ENCODE data around the gene CSK.
A peak's percentile ranks its signal among the peaks of the same experiment; 100 is the strongest.
"Not testable (repeated sequence)": the region's sequence is repeated elsewhere in the genome, so short reads cannot be mapped to it uniquely, and the experiment has no call there.

CSK gene

GRCh38 chr15:74783808-74784175 is 1.9 kb downstream of the CSK start:
- H3K9ac ChIP-seq (ENCODE audit: low read depth, low read length): no peak overlapping the region
- H3K9me3 ChIP-seq (ENCODE audit: insufficient read depth, low read depth, low read length): no peaks in the 10 kb centered on the region
- no peaks in the 10 kb centered on the region for H3K36me3 ChIP-seq (ENCODE audit: insufficient read depth, low read depth, low read length)
- H3K4me1 ChIP-seq (ENCODE audit: insufficient read depth, low read length): peaks cover 13% of the 10 kb centered on the region
- peak overlapping the region; percentile 89; the same call in 1 of the 2 replicates for H3K4me3 ChIP-seq (ENCODE audit: low read length)
- peaks cover 18% of the 10 kb centered on the region for H3K27me3 ChIP-seq (ENCODE audit: insufficient read depth, low read length)
- no peak overlapping the region for H3K27ac ChIP-seq (ENCODE audit: low read length)

- Histone ChIP-seq H3K9me3 (ENCODE audit: insufficient read depth, low read depth, low read length) (no peaks in the 10 kb centered on the region), H3K4me1 (ENCODE audit: insufficient read depth, low read length) (peaks cover 15% of the 10 kb centered on the region), H3K9ac (ENCODE audit: low read depth, low read length) (no peak overlapping the region), H3K27ac (ENCODE audit: low read length) (no peak overlapping the region), H3K4me3 (ENCODE audit: low read length) (no peak overlapping the region), H3K27me3 (ENCODE audit: insufficient read depth, low read length) (peaks cover 18% of the 10 kb centered on the region), H3K36me3 (ENCODE audit: insufficient read depth, low read depth, low read length) (no peaks in the 10 kb centered on the region)
These were observed 2.7 kb downstream of the CSK start for GRCh38 chr15:74784426-74785193.

- H3K4me1 ChIP-seq (ENCODE audit: insufficient read depth, low read length): peaks cover 15% of the 10 kb centered on the region
- H3K9ac ChIP-seq (ENCODE audit: low read depth, low read length): no peak overlapping the region
These were observed 3.5 kb downstream of the CSK start for GRCh38 chr15:74785194-74786032.

DNA sequence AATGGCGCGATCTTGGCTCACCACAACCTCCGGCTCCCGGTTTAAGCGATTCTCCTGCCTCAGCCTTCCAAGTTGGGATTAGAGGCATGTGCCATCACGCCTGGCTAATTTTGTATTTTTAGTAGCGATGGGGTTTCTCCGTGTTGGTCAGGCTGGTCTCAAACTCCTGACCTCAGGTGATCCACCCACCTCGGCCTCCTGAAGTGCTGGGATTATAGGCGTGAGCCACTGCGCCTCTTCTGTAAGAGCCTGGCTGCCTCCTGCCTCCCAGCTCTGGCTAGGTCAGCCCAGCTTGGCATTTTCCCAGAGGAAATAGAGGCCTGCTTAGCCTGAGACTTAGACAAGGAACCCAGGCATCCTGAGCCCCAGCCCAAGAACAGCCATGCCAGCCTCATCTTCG is 4.2 kb downstream of the CSK start:
- not testable (repeated sequence) for H3K36me3 ChIP-seq (ENCODE audit: insufficient read depth, low read depth, low read length)
- H3K4me1 ChIP-seq (ENCODE audit: insufficient read depth, low read length): peaks cover 15% of the 10 kb centered on the region

More at GRCh38 chr15:74785194-74786032, 3.5 kb downstream of the CSK start:
- Histone ChIP-seq H3K36me3 (ENCODE audit: insufficient read depth, low read depth, low read length) (no peaks in the 10 kb centered on the region), H3K9me3 (ENCODE audit: insufficient read depth, low read depth, low read length) (no peaks in the 10 kb centered on the region), H3K27ac (ENCODE audit: low read length) (no peak overlapping the region), H3K4me3 (ENCODE audit: low read length) (no peak overlapping the region), H3K27me3 (ENCODE audit: insufficient read depth, low read length) (peaks cover 12% of the 10 kb centered on the region)

DNA sequence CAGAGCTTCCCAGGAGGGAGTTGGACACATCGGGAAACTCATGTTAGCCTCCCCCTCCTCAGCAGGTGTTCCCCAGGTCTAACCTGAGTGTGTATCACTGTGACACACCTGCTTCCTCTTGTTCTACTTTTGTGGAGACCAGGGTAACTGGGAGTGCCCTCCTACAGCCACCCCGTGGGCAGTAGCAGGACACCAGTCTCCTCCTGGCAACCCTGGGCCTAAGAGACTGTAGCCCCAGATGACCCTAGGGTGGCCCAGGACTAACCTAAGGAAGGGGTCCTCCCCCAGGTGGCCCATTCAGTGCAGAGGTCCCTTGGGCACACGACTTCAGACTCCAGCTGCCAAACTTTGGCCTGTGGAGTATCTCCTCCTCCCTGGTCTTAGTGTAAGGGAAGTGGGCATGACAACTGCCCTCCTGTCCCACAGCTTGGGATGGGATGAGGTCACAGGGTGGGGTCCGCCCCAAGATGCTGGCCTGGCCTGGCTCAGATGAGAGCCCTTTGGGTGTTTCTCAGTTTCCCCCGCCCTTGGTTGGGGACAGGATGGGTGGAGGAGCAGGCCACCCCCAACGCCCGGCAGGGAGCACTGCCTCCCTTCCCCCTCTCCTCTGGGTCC is 4.8 kb downstream of the CSK start:
- H3K4me1 ChIP-seq (ENCODE audit: insufficient read depth, low read length): peaks cover 15% of the 10 kb centered on the region

More for the DNA sequence above, 4.2 kb downstream of the CSK start:
- H3K27ac ChIP-seq (ENCODE audit: low read length); H3K9me3 ChIP-seq (ENCODE audit: insufficient read depth, low read depth, low read length); H3K9ac ChIP-seq (ENCODE audit: low read depth, low read length); H3K4me3 ChIP-seq (ENCODE audit: low read length); H3K27me3 ChIP-seq (ENCODE audit: insufficient read depth, low read length): not testable (repeated sequence)

DNA sequence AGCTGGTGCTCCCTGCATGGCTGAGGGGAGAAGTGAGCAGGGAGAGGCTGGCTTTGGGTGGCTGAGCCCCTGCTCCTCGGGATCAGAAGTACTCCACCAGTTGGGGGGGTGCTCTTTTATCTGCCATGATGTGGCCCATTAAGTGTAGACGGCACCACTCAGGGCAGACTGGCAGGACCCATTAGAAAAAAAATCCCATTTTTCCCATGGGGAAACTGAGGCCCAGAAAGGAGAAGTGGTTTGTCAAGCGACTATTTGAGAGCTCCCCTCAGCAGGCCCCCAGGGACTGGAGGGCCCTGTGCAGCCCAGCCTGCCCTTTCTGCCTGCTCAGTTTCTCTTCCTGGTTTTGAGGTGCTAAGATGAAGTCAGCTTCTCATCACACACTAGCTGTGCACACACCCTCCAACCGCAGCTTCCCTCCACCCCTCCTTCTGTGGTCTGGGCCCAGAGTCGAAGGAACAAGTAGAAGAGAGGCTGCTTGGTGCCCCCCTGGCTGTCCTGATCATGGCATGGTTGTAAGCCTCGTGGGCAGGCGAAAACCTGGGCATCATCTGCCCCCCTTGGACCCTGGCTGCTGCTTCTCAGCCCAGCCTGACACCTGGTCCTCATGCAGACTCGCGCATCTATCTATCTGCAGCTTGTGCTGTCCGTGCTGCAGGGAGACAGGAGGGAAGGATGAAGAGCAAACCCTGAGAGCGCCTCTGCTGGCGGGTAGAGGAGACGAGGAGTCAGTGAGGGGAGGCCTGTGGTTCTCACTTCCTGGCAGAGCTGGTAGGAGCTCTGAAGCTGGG is 5.6 kb downstream of the CSK start:
- H3K4me3 ChIP-seq (ENCODE audit: low read length): no peak overlapping the region
- H3K27me3 ChIP-seq (ENCODE audit: insufficient read depth, low read length): no peaks in the 10 kb centered on the region
- H3K9ac ChIP-seq (ENCODE audit: low read depth, low read length): no peak overlapping the region
- H3K27ac ChIP-seq (ENCODE audit: low read length): no peak overlapping the region
- no peaks in the 10 kb centered on the region for H3K36me3 ChIP-seq (ENCODE audit: insufficient read depth, low read depth, low read length)
- H3K4me1 ChIP-seq (ENCODE audit: insufficient read depth, low read length): peaks cover 15% of the 10 kb centered on the region
- H3K9me3 ChIP-seq (ENCODE audit: insufficient read depth, low read depth, low read length): no peaks in the 10 kb centered on the region

More for the DNA sequence above, 4.8 kb downstream of the CSK start:
- H3K27ac ChIP-seq (ENCODE audit: low read length): no peak overlapping the region
- no peaks in the 10 kb centered on the region for H3K36me3 ChIP-seq (ENCODE audit: insufficient read depth, low read depth, low read length)
- H3K9ac ChIP-seq (ENCODE audit: low read depth, low read length): no peak overlapping the region
- peaks cover under 1% of the 10 kb centered on the region; the same call in 1 of the 2 replicates for H3K27me3 ChIP-seq (ENCODE audit: insufficient read depth, low read length)
- H3K9me3 ChIP-seq (ENCODE audit: insufficient read depth, low read depth, low read length): no peaks in the 10 kb centered on the region
- H3K4me3 ChIP-seq (ENCODE audit: low read length): no peak overlapping the region

- peaks cover 15% of the 10 kb centered on the region for H3K4me1 ChIP-seq (ENCODE audit: insufficient read depth, low read length)
- no peak overlapping the region for H3K9ac ChIP-seq (ENCODE audit: low read depth, low read length)
- no peak overlapping the region for H3K27ac ChIP-seq (ENCODE audit: low read length)
- no peaks in the 10 kb centered on the region for H3K36me3 ChIP-seq (ENCODE audit: insufficient read depth, low read depth, low read length)
- H3K27me3 ChIP-seq (ENCODE audit: insufficient read depth, low read length): no peaks in the 10 kb centered on the region
- no peaks in the 10 kb centered on the region for H3K9me3 ChIP-seq (ENCODE audit: insufficient read depth, low read depth, low read length)
- no peak overlapping the region for H3K4me3 ChIP-seq (ENCODE audit: low read length)
These were observed 6.3 kb downstream of the CSK start for GRCh38 chr15:74788042-74788682.

DNA sequence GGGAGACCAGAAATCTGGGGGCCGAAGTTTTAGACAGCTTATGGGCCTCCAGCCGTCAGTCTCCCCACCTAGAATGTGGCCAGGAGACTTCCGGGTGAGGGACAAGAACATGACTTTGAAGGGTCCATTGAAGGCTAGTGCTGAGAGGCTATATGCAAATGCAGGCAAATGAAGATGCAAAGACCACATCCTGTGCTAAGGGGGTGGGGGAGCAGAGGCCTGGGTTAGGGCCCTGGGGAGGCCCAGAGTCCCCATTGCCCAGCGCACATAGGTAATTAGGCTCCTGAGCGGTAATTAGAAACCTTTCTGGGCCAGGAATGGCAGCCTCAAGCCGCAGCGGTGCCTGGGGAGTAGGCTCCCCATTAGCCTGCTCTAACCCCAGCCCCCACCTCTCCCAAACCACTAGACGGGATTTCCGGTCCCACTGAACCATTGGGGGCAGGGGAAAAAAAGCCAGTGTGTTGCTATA is 6.8 kb downstream of the CSK start:
- Histone ChIP-seq H3K9me3 (ENCODE audit: insufficient read depth, low read depth, low read length) (no peaks in the 10 kb centered on the region), H3K9ac (ENCODE audit: low read depth, low read length) (no peak overlapping the region), H3K4me3 (ENCODE audit: low read length) (no peak overlapping the region), H3K27ac (ENCODE audit: low read length) (no peak overlapping the region), H3K27me3 (ENCODE audit: insufficient read depth, low read length) (no peaks in the 10 kb centered on the region), H3K4me1 (ENCODE audit: insufficient read depth, low read length) (peaks cover 15% of the 10 kb centered on the region), H3K36me3 (ENCODE audit: insufficient read depth, low read depth, low read length) (no peaks in the 10 kb centered on the region)

GRCh38 chr15:74789171-74789631 is 7.3 kb downstream of the CSK start:
- Histone ChIP-seq H3K27me3 (ENCODE audit: insufficient read depth, low read length) (no peaks in the 10 kb centered on the region), H3K27ac (ENCODE audit: low read length) (no peak overlapping the region), H3K4me3 (ENCODE audit: low read length) (no peak overlapping the region), H3K36me3 (ENCODE audit: insufficient read depth, low read depth, low read length) (no peaks in the 10 kb centered on the region), H3K4me1 (ENCODE audit: insufficient read depth, low read length) (peaks cover 15% of the 10 kb centered on the region), H3K9me3 (ENCODE audit: insufficient read depth, low read depth, low read length) (no peaks in the 10 kb centered on the region), H3K9ac (ENCODE audit: low read depth, low read length) (no peak overlapping the region)

DNA sequence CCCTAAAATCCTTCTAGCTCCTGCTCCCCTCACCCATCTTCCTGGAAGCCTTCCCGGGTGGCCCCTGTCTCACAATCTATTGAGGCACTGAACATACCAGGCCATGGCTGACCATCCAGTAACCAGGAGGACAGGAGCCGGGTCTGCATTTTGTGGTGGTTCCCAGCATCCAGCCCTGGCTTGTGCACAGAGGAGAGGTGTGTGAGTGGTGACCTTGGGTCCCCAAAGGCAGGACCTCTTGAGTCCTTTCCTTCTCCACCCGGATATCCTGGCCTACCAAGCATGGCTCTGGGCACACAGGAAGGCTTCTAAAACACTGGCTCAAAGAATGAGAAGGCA is 7.8 kb downstream of the CSK start:
- Histone ChIP-seq H3K27ac (ENCODE audit: low read length) (no peak overlapping the region), H3K9me3 (ENCODE audit: insufficient read depth, low read depth, low read length) (no peaks in the 10 kb centered on the region), H3K9ac (ENCODE audit: low read depth, low read length) (no peak overlapping the region), H3K27me3 (ENCODE audit: insufficient read depth, low read length) (no peaks in the 10 kb centered on the region), H3K4me3 (ENCODE audit: low read length) (no peak overlapping the region), H3K36me3 (ENCODE audit: insufficient read depth, low read depth, low read length) (no peaks in the 10 kb centered on the region), H3K4me1 (ENCODE audit: insufficient read depth, low read length) (peaks cover 15% of the 10 kb centered on the region)

Measured in iPS-20b (cell line).